HepG2 (cell line): ENCODE measurements around the gene GDF11. TPM values are rescaled to one million over a fixed set of nuclear protein-coding genes. Genes with fewer than 3 reads are reported as not detected.

ENCODE experiments used
- BCL6 ChIP-seq: IDR thresholded peaks from 2 replicates; pipeline ENCODE4 v1.6.1; 2016; ENCODE audit warnings: missing genetic modification reagents, missing compliant biosample characterization
- BORCS8-MEF2B ChIP-seq: sonication (generic); formaldehyde crosslinking; IDR thresholded peaks from 2 replicates; pipeline ENCODE4 v1.8.0; 2022; ENCODE audit warnings: mild to moderate bottlenecking, missing genetic modification reagents
- ISX ChIP-seq: sonication (generic); formaldehyde crosslinking; conservative IDR thresholded peaks from 2 replicates; pipeline ENCODE4 v1.5.0; 2020; ENCODE audit warnings: missing genetic modification reagents
- JUNB ChIP-seq: sonication (generic); formaldehyde crosslinking; IDR thresholded peaks from 2 replicates; pipeline ENCODE4 v1.8.0; 2022; ENCODE audit warnings: missing genetic modification reagents, mild to moderate bottlenecking, borderline replicate concordance
- KLF16 ChIP-seq, 2 experiments: sonication (generic) in 1 of 2; formaldehyde crosslinking in 1 of 2; IDR thresholded peaks; 2 replicates each; pipeline versions ENCODE4 v1.6.1 to v1.8.0; 2016 to 2023; ENCODE audit warnings: missing genetic modification reagents in 2 of 2, missing compliant biosample characterization in 1 of 2
- SALL1 ChIP-seq: sonication (generic); formaldehyde crosslinking; IDR thresholded peaks from 2 replicates; pipeline ENCODE4 v1.8.0; 2022; ENCODE audit warnings: mild to moderate bottlenecking, missing genetic modification reagents
- TBL1XR1 ChIP-seq: fragments of 150-350 bp; IDR thresholded peaks from 2 replicates; pipeline ENCODE4 v1.6.1; 2014; ENCODE audit warnings: borderline replicate concordance, low read length; ENCODE audit not compliant: partially characterized antibody
- ZBTB26 ChIP-seq: IDR thresholded peaks from 2 replicates; pipeline ENCODE4 v1.6.1; 2016; ENCODE audit warnings: missing compliant biosample characterization, missing genetic modification reagents, borderline replicate concordance
- ZMYM3 ChIP-seq: sonication (generic); formaldehyde crosslinking; IDR thresholded peaks from 2 replicates; pipeline ENCODE4 v1.5.1; 2020; ENCODE audit warnings: mild to moderate bottlenecking, missing genetic modification reagents
- ZNF558 ChIP-seq: sonication (generic); formaldehyde crosslinking; IDR thresholded peaks from 2 replicates; pipeline ENCODE4 v1.9.0; 2022; ENCODE audit warnings: mild to moderate bottlenecking, missing genetic modification reagents, borderline replicate concordance
- ZNF569 ChIP-seq: sonication (generic); formaldehyde crosslinking; IDR thresholded peaks from 2 replicates; pipeline ENCODE4 v1.5.0; 2020; ENCODE audit warnings: mild to moderate bottlenecking, missing genetic modification reagents, moderate library complexity, borderline replicate concordance
- polyA plus RNA-seq, 8 experiments: library from polyadenylated mRNA; depleted of rRNA in 3 of 8; stranded (reverse) in 7 of 8; unstranded in 1 of 8; fragments of >200 nt; fragmentation: Illumina TruSeq in 4 of 8; extraction: Trizol in 4 of 8; gene quantifications; 2 replicates each; pipeline versions ENCODE4 v1.2.1 to v1.2.3, GENCODE V29; 2011 to 2016; ENCODE audit warnings: low read depth in 4 of 8, missing spikeins in 1 of 8, mixed read lengths in 1 of 8; ENCODE audit not compliant: insufficient read depth in 1 of 8
- total RNA-seq, 5 experiments: library from RNA; depleted of rRNA; stranded (reverse); fragments of >200 nt; fragmentation: Illumina TruSeq; extraction: Trizol; gene quantifications; 2 replicates each; pipeline ENCODE4 v1.2.3, GENCODE V29; 2016; ENCODE audit warnings: low read depth in 1 of 5
- TF ChIP-seq, protein P1 (sequence below): sonication (generic); formaldehyde crosslinking; IDR thresholded peaks from 2 replicates; pipeline ENCODE4 v1.4.0; 2020; ENCODE audit warnings: missing genetic modification reagents, borderline replicate concordance
- TF ChIP-seq, protein P2 (sequence below): IDR thresholded peaks from 2 replicates; pipeline ENCODE4 v1.6.1; 2016; ENCODE audit warnings: mild to moderate bottlenecking
- TF ChIP-seq, protein P3 (sequence below): sonication (generic); formaldehyde crosslinking; IDR thresholded peaks from 2 replicates; pipeline ENCODE4 v1.8.0; 2022; ENCODE audit warnings: low read depth, missing genetic modification reagents
- TF ChIP-seq, protein P4 (sequence below): sonication (generic); formaldehyde crosslinking; IDR thresholded peaks from 2 replicates; pipeline ENCODE4 v1.5.0; 2020; ENCODE audit warnings: mild to moderate bottlenecking, missing genetic modification reagents
- TF ChIP-seq, protein P5 (sequence below): sonication (generic); formaldehyde crosslinking; IDR thresholded peaks from 2 replicates; pipeline ENCODE4 v1.5.1; 2020; ENCODE audit warnings: missing genetic modification reagents, mild to moderate bottlenecking, borderline replicate concordance

GDF11 gene
- total and polyA plus RNA-seq, 2 of the 13 experiments (the other 11 are each of a cell fraction or from before 2014, with no cell fraction given): 0.63 to 1.5 TPM

GRCh38 chr12:55728186-55728938, 14.6 kb upstream of the GDF11 start (continued):
- TF ChIP-seq, protein P1, sequence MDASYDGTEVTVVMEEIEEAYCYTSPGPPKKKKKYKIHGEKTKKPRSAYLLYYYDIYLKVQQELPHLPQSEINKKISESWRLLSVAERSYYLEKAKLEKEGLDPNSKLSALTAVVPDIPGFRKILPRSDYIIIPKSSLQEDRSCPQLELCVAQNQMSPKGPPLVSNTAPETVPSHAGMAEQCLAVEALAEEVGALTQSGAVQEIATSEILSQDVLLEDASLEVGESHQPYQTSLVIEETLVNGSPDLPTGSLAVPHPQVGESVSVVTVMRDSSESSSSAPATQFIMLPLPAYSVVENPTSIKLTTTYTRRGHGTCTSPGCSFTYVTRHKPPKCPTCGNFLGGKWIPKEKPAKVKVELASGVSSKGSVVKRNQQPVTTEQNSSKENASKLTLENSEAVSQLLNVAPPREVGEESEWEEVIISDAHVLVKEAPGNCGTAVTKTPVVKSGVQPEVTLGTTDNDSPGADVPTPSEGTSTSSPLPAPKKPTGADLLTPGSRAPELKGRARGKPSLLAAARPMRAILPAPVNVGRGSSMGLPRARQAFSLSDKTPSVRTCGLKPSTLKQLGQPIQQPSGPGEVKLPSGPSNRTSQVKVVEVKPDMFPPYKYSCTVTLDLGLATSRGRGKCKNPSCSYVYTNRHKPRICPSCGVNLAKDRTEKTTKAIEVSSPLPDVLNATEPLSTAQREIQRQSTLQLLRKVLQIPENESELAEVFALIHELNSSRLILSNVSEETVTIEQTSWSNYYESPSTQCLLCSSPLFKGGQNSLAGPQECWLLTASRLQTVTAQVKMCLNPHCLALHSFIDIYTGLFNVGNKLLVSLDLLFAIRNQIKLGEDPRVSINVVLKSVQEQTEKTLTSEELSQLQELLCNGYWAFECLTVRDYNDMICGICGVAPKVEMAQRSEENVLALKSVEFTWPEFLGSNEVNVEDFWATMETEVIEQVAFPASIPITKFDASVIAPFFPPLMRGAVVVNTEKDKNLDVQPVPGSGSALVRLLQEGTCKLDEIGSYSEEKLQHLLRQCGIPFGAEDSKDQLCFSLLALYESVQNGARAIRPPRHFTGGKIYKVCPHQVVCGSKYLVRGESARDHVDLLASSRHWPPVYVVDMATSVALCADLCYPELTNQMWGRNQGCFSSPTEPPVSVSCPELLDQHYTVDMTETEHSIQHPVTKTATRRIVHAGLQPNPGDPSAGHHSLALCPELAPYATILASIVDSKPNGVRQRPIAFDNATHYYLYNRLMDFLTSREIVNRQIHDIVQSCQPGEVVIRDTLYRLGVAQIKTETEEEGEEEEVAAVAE: no peak
- no peak for TF ChIP-seq ZMYM3 (CRISPR knock-in tag)
- TF ChIP-seq, protein P2, sequence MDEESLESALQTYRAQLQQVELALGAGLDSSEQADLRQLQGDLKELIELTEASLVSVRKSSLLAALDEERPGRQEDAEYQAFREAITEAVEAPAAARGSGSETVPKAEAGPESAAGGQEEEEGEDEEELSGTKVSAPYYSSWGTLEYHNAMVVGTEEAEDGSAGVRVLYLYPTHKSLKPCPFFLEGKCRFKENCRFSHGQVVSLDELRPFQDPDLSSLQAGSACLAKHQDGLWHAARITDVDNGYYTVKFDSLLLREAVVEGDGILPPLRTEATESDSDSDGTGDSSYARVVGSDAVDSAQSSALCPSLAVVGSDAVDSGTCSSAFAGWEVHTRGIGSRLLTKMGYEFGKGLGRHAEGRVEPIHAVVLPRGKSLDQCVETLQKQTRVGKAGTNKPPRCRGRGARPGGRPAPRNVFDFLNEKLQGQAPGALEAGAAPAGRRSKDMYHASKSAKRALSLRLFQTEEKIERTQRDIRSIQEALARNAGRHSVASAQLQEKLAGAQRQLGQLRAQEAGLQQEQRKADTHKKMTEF (CRISPR knock-in tag): no peak; the same call in 1 of the 2 replicates
- no peak for TF ChIP-seq TBL1XR1
- TF ChIP-seq, protein P3, sequence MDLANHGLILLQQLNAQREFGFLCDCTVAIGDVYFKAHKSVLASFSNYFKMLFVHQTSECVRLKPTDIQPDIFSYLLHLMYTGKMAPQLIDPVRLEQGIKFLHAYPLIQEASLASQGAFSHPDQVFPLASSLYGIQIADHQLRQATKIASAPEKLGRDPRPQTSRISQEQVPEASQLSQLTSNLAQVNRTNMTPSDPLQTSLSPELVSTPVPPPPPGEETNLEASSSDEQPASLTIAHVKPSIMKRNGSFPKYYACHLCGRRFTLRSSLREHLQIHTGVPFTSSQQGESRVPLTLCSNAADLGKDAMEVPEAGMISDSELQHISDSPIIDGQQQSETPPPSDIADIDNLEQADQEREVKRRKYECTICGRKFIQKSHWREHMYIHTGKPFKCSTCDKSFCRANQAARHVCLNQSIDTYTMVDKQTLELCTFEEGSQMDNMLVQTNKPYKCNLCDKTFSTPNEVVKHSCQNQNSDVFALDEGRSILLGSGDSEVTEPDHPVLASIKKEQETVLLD: no peak
- TF ChIP-seq ZNF569 (CRISPR knock-in tag): no peak
- TF ChIP-seq BCL6: no peak
- TF ChIP-seq, protein P4, sequence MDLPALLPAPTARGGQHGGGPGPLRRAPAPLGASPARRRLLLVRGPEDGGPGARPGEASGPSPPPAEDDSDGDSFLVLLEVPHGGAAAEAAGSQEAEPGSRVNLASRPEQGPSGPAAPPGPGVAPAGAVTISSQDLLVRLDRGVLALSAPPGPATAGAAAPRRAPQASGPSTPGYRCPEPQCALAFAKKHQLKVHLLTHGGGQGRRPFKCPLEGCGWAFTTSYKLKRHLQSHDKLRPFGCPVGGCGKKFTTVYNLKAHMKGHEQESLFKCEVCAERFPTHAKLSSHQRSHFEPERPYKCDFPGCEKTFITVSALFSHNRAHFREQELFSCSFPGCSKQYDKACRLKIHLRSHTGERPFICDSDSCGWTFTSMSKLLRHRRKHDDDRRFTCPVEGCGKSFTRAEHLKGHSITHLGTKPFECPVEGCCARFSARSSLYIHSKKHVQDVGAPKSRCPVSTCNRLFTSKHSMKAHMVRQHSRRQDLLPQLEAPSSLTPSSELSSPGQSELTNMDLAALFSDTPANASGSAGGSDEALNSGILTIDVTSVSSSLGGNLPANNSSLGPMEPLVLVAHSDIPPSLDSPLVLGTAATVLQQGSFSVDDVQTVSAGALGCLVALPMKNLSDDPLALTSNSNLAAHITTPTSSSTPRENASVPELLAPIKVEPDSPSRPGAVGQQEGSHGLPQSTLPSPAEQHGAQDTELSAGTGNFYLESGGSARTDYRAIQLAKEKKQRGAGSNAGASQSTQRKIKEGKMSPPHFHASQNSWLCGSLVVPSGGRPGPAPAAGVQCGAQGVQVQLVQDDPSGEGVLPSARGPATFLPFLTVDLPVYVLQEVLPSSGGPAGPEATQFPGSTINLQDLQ (CRISPR knock-in tag): 0 out of 2 replicates have a peak, but pooled peaks have one; percentile 10
- TF ChIP-seq ZBTB26 (CRISPR knock-in tag): no peak
- no peak for TF ChIP-seq JUNB
- no peak for TF ChIP-seq ISX (CRISPR knock-in tag)
- no peak for TF ChIP-seq ZNF558
- no peak for TF ChIP-seq KLF16 (CRISPR knock-in tag; IDR thresholded peaks at IDR 0.05)
- no peak for TF ChIP-seq BORCS8-MEF2B (CRISPR knock-in tag)
- TF ChIP-seq, protein P5, sequence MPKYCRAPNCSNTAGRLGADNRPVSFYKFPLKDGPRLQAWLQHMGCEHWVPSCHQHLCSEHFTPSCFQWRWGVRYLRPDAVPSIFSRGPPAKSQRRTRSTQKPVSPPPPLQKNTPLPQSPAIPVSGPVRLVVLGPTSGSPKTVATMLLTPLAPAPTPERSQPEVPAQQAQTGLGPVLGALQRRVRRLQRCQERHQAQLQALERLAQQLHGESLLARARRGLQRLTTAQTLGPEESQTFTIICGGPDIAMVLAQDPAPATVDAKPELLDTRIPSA: 0 out of 2 replicates have a peak, but pooled peaks have one; percentile 10
- TF ChIP-seq SALL1 (CRISPR knock-in tag): peak; percentile 13; the same call in 1 of the 2 replicates
